Duodenal mucosa (tissue), 2 donors: ENCODE results near the gene SEMA4D.

ENCODE experiments used
- H3K27ac ChIP-seq: one replicate; pipeline ENCODE4 v1.7.0; 2013; ENCODE audit warnings: low read depth, low read length
- H3K27me3 ChIP-seq, 2 donors: one replicate each; pipeline ENCODE4 v1.7.0; 2013; ENCODE audit warnings: low read length in 2 of 2, control low read depth in 1 of 2; ENCODE audit not compliant: insufficient read depth in 2 of 2, control insufficient read depth in 1 of 2
- H3K36me3 ChIP-seq, 2 donors: one replicate each; pipeline ENCODE4 v1.7.0; 2013; ENCODE audit warnings: low read length in 2 of 2, control low read depth in 1 of 2; ENCODE audit not compliant: insufficient read depth in 2 of 2, control insufficient read depth in 1 of 2
- H3K4me1 ChIP-seq, 2 donors: one replicate each; pipeline ENCODE4 v1.7.0; 2013; ENCODE audit warnings: low read length in 2 of 2, control low read depth in 1 of 2; ENCODE audit not compliant: insufficient read depth in 2 of 2, control insufficient read depth in 1 of 2
- H3K4me3 ChIP-seq, 2 donors: one replicate each; pipeline ENCODE4 v1.7.0; 2013; ENCODE audit warnings: low read length in 2 of 2, low read depth in 1 of 2
- H3K9ac ChIP-seq, 2 donors: one replicate each; pipeline ENCODE4 v1.7.0; 2013; ENCODE audit warnings: low read length in 2 of 2, low read depth in 1 of 2
- H3K9me3 ChIP-seq, 2 donors: one replicate each; pipeline ENCODE4 v1.7.0; 2013; ENCODE audit warnings: low read length in 2 of 2, control low read depth in 1 of 2; ENCODE audit not compliant: control insufficient read depth in 1 of 2

SEMA4D gene

DNA sequence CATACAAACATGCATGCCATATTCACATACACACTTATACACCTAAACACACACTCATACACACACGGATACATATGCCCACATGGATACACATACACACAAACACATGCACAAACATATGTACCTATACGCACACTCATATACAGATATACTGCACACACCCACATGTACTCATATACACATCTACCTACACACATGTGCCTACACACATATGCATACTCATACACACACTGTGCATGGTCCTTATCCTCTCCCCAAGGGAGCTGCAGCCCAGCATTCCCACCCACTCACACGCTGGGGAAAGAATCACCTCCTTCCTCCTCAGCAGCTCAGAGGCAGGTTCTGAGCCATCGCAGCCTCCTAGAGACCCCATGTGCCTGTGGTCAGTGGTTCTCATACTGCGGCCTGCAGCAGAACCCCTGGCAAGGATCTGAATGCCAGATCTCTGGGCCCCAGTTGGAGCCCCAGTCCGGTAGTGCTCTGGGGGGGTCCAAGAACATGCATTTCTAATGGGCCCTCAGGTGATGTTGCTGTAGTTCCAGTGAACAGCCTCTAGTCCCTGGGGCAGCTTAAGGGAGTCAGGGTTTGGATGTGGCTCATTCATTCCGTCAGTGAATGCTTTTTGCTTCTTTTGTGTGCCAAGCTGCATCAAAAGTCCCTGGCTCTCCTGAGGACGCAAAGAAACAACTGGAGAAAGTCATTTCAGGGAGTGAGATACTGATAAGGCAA lies 39.0 kb downstream of the SEMA4D start:
- Histone ChIP-seq H3K4me1 (peaks cover 17% of the 10 kb centered on the region in 2 donors), H3K27ac (no peak overlapping the region), H3K9ac (no peak overlapping the region)

DNA sequence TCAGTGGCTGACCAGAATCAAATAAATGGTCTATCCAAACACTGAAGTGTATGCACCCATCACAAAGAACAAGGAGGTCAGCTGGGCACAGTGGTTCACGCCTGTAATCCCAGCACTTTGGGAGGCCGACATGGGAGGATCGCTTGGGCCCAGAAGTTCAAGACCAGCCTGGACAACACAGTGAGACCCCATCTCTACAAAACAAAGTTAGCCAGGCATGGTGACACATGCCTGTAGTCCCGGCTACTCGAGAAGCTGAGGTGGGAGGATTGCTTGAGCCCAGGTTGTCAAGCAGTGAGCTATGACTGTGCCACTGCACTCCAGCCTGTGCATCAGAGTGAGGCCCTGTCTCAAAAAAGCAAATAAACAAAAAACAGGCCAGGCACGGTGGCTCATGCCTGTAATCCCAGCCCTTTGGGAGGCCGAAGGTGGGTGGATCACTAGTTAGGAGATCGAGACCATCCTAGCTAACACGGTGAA lies 40.5 kb downstream of the SEMA4D start:
- Histone ChIP-seq H3K4me3 (no peak overlapping the region), H3K4me1 (peaks cover 13 to 17% of the 10 kb centered on the region in 2 donors), H3K9me3 (no peaks in the 10 kb centered on the region), H3K27me3 (no peaks in the 10 kb centered on the region), H3K36me3 (peaks cover 5 to 21% of the 10 kb centered on the region in 2 donors), H3K27ac (no peak overlapping the region), H3K9ac (no peak overlapping the region)

More for the DNA sequence above, 39.0 kb downstream of the SEMA4D start:
- no peaks in the 10 kb centered on the region for H3K9me3 ChIP-seq
- H3K27me3 ChIP-seq, result no peaks in the 10 kb centered on the region
- H3K36me3 ChIP-seq, result peaks cover 2 to 20% of the 10 kb centered on the region in 2 donors
- no peak overlapping the region for H3K4me3 ChIP-seq

DNA sequence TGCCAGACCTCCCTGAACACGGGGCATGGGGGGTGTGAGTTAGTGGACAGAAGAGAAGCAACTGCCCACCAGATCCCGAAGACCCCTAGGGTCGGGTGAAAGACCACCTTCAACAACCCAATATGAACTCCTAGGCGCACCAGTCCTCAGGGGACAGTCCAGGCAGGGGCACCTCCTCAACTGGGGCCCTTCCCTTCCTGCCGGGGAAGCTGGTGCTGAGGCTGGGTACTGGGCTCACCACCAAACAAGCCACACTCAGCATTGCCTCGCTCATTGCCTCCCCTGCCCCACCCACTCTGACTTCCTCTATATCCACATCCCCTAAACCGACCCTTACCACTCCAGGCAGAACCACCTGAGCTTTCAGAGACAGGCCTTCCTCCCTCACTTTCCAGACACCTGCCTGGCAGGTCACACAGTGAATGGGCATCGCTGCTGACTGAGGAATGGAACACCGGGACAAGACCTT lies 42.5 kb downstream of the SEMA4D start:
- Histone ChIP-seq H3K4me3 (no peak overlapping the region), H3K36me3 (peaks cover 5 to 21% of the 10 kb centered on the region in 2 donors), H3K27ac (no peak overlapping the region), H3K9me3 (no peaks in the 10 kb centered on the region), H3K27me3 (no peaks in the 10 kb centered on the region), H3K4me1 (peaks cover 10 to 13% of the 10 kb centered on the region in 2 donors), H3K9ac (no peak overlapping the region)

DNA sequence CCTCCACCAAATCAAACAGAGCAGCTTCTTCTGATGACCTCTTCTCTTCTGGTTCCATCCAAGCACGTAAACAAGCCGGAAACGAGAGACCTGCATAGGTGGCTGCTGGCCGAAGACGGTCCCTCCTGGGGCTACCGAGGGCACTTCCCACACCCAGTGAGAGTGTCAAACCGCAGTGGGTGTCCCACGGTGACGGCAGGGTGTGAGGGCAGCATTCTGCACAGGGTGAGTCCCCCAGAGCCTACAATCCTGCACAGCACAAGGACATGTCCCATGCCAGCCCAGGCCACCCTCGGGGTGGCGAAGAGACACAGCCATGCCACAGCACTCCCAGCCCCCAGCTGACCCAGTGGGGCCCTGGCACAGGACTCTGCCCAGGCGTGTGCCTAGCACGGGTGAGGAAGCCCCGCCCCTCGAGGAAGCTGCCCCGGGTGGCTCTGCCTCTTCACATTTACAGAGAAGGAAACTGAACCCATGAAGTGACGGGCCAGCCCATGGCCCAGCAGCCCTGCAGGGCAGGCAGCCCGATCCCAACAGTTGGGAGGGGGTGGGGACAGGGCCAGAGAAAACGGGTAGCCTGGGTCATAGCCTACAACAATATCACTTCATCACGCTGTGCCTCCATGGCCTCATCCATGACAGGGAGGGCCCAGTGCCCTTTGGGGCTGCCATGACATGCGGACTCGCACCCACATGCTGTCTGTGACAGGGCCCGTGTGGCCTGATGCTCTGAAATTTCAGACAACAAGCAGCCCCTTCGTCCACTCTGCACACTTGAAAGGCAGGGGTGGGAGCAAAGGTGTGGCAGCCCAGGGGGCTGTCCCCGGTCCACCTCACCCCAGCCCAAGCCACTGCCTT lies 43.2 kb downstream of the SEMA4D start:
- H3K27ac ChIP-seq, result no peak overlapping the region
- no peaks in the 10 kb centered on the region for H3K9me3 ChIP-seq
- no peak overlapping the region for H3K4me3 ChIP-seq
- no peak overlapping the region for H3K9ac ChIP-seq
- no peaks in the 10 kb centered on the region for H3K27me3 ChIP-seq
- H3K4me1 ChIP-seq, result peaks cover 10 to 13% of the 10 kb centered on the region in 2 donors
- H3K36me3 ChIP-seq, result peaks cover 5 to 21% of the 10 kb centered on the region in 2 donors

DNA sequence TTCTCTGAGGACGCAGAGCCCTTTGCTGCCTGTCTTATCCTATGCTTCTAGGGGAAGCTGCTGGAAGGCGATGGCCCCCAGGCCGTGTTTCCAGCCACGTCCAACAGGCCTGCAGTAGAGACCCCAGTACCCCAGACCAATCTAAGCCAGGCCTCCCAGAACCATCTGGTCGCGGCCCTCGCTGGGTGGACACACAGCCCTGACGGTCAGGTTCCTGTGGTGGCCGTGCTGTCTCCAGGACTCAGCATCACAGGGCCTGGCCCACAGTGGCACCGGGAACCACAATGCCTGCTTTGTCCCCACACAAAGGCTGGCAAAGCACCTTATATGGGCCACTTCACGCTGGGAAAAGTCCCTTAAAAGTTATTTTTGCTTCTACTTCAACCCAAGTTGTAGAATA lies 44.5 kb downstream of the SEMA4D start:
- H3K27me3 ChIP-seq, result no peaks in the 10 kb centered on the region
- no peak overlapping the region for H3K9ac ChIP-seq
- H3K4me1 ChIP-seq, result peaks cover 15 to 19% of the 10 kb centered on the region in 2 donors

DNA sequence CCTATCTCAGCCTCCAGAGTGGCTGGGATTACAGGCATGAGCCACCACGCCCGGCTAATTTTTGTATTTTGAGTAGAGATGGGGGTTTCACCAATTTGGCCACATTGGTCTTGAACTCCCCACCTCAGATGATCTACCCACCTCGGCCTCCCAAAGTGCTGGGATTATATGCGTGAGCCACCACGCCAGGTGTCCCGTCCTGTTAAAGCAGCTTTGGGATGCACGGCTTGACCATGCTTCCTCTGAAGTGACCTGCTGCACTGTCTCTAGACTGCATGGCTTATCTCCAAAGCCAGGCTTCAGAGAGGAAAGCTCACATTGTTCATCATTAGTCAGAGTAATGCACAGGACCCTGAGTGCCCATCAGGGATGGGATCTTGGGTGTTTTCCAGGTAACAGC lies 45.4 kb downstream of the SEMA4D start:
- Histone ChIP-seq H3K4me3 (no peak overlapping the region), H3K27me3 (no peaks in the 10 kb centered on the region), H3K27ac (no peak overlapping the region), H3K4me1 (peaks cover 18 to 19% of the 10 kb centered on the region in 2 donors), H3K36me3 (peaks cover 5 to 19% of the 10 kb centered on the region in 2 donors), H3K9me3 (no peaks in the 10 kb centered on the region), H3K9ac (no peak overlapping the region)

More for the DNA sequence above, 44.5 kb downstream of the SEMA4D start:
- Histone ChIP-seq H3K27ac (no peak overlapping the region), H3K36me3 (peaks cover 5 to 19% of the 10 kb centered on the region in 2 donors), H3K9me3 (no peaks in the 10 kb centered on the region), H3K4me3 (no peak overlapping the region)

DNA sequence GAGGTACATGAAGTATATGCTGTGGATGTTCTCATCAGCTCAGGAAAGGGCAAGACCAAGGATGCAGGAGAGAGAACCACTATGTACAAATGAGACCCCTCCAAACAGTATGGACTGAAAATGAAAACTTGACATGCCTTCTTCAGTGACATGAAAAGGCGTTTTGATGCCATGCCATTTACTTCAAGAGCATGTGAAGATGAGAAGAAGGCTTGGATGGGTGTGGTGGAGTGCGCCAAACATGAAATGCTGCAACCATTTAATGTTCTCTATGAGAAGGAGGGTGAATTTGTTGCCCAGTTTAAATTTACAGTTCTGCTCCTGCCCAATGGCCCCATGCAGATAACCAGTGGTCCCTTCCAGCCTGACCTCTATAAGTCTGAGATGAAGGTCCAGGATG lies 47.7 kb downstream of the SEMA4D start:
- no peaks in the 10 kb centered on the region for H3K27me3 ChIP-seq
- H3K9me3 ChIP-seq, result no peaks in the 10 kb centered on the region
- H3K27ac ChIP-seq, result no peak overlapping the region
- H3K9ac ChIP-seq, result no peak overlapping the region
- H3K36me3 ChIP-seq, result peaks cover 5 to 13% of the 10 kb centered on the region in 2 donors
- H3K4me1 ChIP-seq, result peaks cover 7 to 24% of the 10 kb centered on the region in 2 donors
- no peak overlapping the region for H3K4me3 ChIP-seq

DNA sequence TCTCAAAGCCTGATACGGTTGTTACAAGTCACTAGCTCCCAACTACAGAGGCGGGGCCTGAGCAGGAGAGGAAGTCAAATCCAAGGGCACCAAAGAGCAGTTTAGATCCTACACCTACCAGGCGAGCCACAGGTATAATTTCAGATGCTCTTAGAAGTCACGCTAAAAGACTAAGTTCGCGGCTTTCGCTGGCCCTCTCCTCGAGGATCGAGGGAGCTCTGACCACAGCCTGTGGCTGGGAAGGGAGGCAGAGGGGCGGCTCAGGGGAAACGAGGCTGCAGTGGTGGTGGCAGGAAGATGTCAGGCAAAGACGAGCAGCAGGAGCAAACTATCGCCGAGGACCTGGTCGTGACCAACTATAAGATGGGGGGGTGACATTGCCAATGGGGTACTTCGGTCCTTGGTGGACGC lies 48.6 kb downstream of the SEMA4D start:
- no peaks in the 10 kb centered on the region for H3K9me3 ChIP-seq
- no peak overlapping the region for H3K4me3 ChIP-seq
- H3K27me3 ChIP-seq, result no peaks in the 10 kb centered on the region
- H3K9ac ChIP-seq, result no peak overlapping the region
- H3K4me1 ChIP-seq, result peaks cover 11 to 31% of the 10 kb centered on the region in 2 donors
- no peak overlapping the region for H3K27ac ChIP-seq
- peaks cover 4 to 5% of the 10 kb centered on the region in 2 donors for H3K36me3 ChIP-seq

DNA sequence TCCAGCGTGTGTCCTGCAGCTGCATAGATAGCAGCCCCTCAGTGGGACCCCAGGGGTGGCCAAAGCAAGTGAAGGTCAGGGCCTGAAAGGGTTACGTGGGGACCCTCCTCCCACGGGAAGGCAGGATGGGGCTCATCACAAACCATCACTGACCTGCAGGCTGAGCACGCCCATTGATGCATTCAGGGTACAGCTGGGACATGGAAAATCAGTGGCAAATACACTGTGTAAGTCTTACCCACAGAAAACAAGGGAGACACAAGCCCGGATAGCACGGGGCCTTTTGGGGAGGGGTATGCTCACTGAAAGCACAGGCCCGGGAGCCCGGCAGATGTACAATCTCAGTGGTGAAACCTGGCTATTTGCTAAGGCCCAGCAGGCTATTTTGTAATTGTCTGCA lies 49.1 kb downstream of the SEMA4D start:
- Histone ChIP-seq H3K36me3 (peaks cover 0 to 3% of the 10 kb centered on the region in 2 donors), H3K9ac (no peak overlapping the region), H3K4me3 (no peak overlapping the region), H3K27ac (no peak overlapping the region), H3K27me3 (no peaks in the 10 kb centered on the region), H3K9me3 (no peaks in the 10 kb centered on the region), H3K4me1 (peaks cover 15 to 35% of the 10 kb centered on the region in 2 donors)

DNA sequence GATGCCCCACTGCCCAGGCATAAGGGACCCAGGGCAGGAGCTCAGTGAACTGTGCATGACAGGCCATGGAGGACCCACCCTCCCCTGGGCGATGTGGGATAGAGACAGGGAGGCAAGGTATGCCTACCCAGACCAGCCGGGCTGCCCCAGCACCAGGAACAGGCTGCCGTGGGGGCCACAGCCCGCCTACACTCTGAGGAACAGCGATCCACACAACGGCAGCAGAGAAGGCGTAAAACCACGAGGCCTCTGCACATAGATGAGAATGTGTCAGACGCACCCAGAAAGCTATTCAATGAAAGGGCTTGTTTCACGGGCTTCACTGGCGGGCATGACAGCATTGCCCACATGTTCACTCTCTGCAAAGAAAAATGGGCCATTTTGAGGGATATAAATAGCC lies 49.5 kb downstream of the SEMA4D start:
- Histone ChIP-seq H3K27me3 (no peaks in the 10 kb centered on the region), H3K9me3 (no peaks in the 10 kb centered on the region), H3K4me1 (peaks cover 20 to 39% of the 10 kb centered on the region in 2 donors), H3K36me3 (no peaks in the 10 kb centered on the region), H3K27ac (no peak overlapping the region), H3K9ac (no peak overlapping the region), H3K4me3 (no peak overlapping the region)
